HG03159 (cell line): Measurements from ENCODE around the gene PLAC1.

ENCODE experiments used
- ATAC-seq: cut with Tn5 transposase; IDR thresholded peaks from one replicate; pipeline ENCODE4 v1.9.1; 2021; ENCODE audit warnings: mild to moderate bottlenecking, moderate library complexity; ENCODE audit not compliant: unreplicated experiment

PLAC1 gene, protein sequence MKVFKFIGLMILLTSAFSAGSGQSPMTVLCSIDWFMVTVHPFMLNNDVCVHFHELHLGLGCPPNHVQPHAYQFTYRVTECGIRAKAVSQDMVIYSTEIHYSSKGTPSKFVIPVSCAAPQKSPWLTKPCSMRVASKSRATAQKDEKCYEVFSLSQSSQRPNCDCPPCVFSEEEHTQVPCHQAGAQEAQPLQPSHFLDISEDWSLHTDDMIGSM

DNA sequence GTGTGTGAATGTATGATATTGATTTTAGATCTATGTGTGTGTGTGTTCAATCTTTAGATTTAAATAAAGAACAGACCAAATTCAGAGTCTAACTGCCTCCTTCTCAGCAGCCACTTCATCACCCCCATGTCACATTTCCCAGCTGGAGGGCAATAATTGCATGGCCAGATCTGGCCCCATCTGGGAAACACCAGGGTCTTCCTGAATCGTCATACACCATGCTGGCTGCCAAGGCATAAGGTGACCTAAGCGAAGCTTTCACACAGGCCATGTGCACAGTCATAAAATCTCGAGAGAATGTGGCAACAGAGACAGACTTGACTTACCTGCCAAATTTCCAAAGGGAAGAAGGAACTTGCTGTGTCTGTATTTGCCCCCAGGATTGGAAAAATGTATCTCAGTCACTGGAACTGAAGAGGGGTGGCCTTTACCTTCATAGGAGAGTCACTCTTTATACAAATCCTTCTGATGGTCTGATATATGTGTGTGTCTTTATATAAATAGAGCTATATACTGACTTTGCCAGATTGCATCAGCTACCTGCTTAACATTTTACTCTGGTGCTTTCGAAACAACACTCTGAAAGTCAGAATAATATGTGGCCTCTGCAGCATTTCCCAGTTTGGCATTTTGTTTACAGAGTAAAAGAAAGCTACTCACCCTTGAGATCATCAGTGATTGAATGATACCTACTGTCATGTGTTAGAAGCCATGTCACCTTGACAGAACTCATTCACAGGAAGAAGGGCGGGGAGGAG lies at the start of gene PLAC1:
Gene PLAC1, minus strand, starts transcription at position 470 of the 758 bp plus-strand sequence. CDS start 91,789 bp downstream, outside the sequence.
- no peak for ATAC-seq

DNA sequence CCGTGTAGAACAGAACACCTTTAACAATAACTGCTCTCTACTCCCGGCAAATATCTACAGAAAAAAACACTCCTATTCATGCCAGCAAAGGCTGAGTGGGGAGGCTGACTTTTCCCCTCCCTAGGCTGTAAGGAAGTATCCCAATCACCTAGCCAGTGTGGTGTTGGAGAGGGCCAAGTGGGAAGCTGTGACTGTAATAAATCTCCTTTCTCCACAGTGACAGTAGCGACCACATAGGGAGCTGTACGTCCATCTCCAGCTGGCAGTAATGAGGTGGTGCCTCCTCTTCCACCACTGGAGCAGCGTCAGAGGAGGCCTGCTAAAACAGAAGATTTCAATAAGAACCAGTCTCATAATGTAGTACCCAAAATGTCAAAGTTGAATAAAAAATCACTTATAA lies 47.9 kb upstream of the PLAC1 start:
- ATAC-seq: no peak

DNA sequence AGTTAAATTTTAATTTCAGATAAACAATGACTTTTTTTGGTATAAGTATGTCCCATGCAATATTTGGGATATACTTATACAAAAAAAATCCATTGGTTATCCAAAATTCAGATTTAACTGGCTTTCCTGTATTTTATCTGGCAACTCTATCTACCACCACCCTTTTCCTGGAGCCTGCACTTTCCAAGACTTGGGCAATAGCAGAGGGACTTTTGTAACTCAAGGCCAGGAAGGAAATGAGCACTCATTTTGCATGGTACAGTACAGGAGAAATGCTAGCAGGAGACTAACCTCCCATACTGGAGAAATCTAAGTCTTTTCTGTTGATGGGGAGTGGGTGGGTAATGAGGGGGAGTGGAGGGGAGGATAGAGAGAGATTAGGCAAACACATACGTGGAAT lies 37.7 kb upstream of the PLAC1 start:
- ATAC-seq: no peak

- ATAC-seq: no peak
Measured at GRCh38 chrX:134694333-134695322, 36.4 kb upstream of the PLAC1 start.

DNA sequence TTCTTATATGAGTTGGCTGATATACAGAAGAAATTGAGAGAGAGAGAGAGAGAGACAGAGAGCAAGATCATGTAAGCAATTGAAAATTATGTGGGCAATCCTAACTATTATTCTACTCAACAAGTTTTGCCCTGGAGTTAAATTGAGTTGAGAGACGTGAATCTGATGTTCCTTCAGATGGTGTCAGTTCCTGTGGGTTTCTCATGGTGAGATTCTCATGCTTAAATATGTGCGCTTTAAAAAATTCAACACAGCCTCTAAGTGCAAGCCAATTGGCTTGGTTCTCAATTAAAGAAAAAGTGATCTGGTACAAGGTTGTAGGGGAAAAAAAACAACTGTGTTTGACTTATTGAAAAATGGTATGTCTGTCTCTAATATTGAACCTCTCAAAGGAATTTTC lies 35.4 kb upstream of the PLAC1 start:
- no peak for ATAC-seq

DNA sequence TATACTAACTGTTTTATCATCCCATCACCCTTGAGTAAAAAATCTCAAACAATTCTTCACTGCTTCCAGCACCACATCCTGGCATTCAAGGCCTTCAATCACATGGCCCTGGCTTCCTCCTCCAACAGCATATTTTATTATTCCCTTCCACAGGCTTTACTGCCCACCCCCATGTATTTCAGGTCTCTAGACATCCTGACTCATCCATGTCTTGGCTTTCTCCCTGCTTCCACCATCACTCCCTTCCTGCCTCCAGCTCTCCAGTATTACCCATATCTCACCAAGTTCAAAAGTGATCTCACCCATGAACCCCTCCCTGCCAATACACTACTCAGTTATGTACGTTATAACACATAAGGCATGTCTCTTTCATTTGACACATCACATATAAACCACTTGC lies 34.7 kb upstream of the PLAC1 start:
- ATAC-seq: no peak

DNA sequence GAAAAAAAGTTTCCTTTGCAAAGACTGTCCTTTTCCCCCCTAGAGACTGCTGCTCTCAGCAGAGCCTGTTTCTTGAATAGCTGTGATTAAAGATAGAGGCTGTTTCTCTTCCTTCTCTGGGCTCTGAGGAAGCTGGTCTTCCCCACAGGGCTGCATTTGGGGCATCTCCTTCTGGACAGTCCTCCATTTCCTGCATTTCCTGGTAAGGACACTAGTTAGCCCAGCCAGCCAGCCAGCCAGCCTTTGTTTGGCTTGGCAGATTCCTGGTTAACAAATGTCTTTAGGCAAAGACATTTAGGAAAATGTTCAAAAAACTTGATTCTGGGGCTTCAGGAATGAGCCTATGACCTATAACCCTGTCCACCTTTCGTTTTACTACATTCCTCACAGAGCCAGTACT lies 34.0 kb upstream of the PLAC1 start:
- no peak for ATAC-seq

- no peak for ATAC-seq
Measured at GRCh38 chrX:134691453-134691852, 33.2 kb upstream of the PLAC1 start.

GRCh38 chrX:134688839-134689238 lies 30.6 kb upstream of the PLAC1 start:
- no peak for ATAC-seq

DNA sequence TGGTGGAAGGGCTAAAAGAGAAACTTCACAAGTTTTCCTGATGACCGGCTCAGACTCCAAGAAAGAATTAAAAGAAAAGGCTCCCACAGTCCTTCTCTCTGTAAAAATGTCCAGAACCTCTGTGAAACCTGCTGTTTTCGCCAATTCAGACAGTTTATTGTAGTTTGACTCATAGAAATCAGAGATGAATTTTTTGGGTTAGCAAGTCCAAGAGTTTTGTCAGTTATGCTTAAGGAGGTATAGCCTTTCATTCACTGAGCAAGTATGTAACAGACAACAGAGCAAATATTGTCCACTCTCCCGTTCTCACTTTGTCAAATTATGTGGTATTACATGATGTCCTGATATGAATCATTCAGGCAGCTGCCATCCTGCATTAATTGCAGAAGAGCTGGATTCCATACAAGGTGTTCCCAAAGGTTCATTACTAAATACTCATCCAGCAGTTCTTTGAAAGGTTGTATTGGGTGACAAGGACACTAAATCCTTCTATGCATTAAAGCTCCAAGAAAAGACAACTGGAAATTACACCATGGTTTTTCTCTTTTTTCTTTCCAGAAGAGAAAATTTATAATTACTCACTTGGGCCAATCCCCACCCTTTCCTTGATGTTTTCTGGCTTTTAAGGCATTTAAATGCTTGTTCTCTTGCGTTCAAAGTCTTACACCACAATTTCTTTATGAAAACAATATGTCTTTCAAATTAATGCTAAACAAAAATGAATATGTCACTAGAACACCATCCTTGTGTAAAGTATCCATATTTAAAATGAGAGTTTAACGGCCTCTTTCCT lies 30.0 kb upstream of the PLAC1 start:
- no peak for ATAC-seq

GRCh38 chrX:134685668-134686067 lies 27.4 kb upstream of the PLAC1 start:
- no peak for ATAC-seq

- ATAC-seq: no peak
Measured at GRCh38 chrX:134684956-134685355, 26.7 kb upstream of the PLAC1 start.

DNA sequence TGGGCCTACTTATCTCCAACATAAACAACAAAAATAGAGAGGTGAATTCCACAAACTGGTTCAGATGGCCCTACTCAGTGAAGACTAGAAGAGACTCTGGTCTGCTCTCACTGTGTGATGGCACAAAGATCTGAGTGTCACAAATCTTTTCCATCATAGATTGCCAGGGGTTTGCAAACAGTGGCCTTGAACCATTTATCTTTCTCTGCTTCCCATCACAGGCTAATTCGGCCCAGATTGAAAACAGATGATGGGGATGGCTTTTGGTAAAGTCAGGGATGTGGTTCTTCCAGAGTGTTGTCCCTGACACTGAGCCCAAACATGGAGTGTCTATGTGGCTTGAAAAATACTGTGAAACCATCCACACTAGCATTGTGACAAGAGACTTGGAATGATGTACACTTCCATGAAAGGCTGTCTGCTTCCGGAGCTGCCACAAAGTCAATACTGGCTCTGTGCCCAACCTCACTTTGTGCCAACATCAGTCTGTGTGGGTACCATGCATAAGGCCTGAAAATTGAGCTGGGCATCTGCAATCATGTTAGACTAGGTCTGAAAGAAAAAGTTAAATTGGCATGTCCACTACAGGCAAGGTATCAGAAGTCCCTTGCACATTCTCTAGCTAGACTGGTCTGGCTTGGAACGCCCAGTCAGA lies 25.2 kb upstream of the PLAC1 start:
- no peak for ATAC-seq

DNA sequence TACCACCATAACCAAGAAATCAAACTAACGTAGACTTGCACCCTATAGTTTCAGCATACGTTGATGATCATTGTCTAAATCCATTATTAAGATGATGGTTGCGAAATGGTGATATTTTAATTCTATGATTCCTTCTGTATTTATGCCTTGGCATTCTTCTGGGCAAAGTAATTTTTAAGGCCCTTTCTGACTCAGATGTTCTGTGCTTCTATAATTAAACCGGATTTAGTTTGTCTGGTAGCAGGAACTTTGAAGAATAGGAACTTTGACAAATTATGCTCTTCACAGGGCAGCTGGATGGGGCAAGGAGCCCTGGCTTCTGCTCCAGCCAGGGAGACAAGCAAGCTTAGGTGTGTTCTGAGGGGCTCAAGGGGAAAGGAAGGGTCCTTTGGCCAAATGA lies 23.8 kb upstream of the PLAC1 start:
- no peak for ATAC-seq

GRCh38 chrX:134679644-134680043 lies 21.4 kb upstream of the PLAC1 start:
- ATAC-seq: no peak

GRCh38 chrX:134679221-134679620 lies 20.9 kb upstream of the PLAC1 start:
- ATAC-seq: no peak

- no peak for ATAC-seq
Measured at GRCh38 chrX:134677332-134677731, 19.1 kb upstream of the PLAC1 start.

- ATAC-seq: no peak
Measured at GRCh38 chrX:134676436-134676835, 18.2 kb upstream of the PLAC1 start.

- ATAC-seq: no peak
Measured at GRCh38 chrX:134673123-134673522, 14.9 kb upstream of the PLAC1 start.

DNA sequence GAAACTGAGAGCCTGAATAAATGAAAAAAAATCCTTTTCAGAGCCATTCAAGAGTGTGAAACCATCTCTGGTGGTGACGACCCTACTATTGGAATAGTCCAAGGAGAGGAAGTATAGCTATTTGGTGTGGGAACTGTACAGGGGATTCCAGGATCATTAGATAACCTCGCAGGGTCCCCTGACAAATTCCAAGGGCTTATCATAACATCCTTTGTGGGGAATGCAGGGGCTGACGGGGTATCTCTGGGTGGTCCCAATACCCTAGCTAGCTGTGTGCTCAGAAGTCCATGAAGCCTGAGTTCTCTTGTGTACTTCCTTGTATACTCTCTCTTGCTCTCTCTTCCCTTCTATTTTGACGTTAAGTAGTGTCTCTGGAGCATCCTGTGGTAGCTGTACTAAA lies 13.8 kb upstream of the PLAC1 start:
- no peak for ATAC-seq
